HepG2 (cell line): Measurements from ENCODE around the gene FOLR1. TPM values are rescaled to one million over a fixed set of nuclear protein-coding genes. Genes with fewer than 3 reads are reported as not detected.

Experiments used
- ATAC-seq: fragments of 200-7000 bp; cut with Tn5 transposase; 3 replicates; pipeline ENCODE4 v1.9.1; 2020; ENCODE audit warnings: mild to moderate bottlenecking, moderate library complexity
- BruUV-seq: library from RNA; stranded (reverse); fragments of 400-500 nt; replicated peaks from 2 replicates; lab custom pipeline; 2021; lab: Mats Ljungman, UMichigan
- CTCF ChIA-PET: fragments of 300-600 bp; formaldehyde crosslinking; extraction: SDS; loops from one replicate; lab custom pipeline; 2021; ENCODE audit warnings: low total read pairs, inconsistent platforms, low intra/inter-chr PET ratio; lab: Yijun Ruan, JAX
- POLR2A ChIA-PET: fragments of 350-600 bp; sonication (Branson Sonifier 250); formaldehyde crosslinking; loops from one replicate; lab custom pipeline; 2020; ENCODE audit warnings: antibody characterized with exemption, inconsistent platforms; lab: Yijun Ruan, JAX
- DNase-seq: peaks from one replicate; pipeline ENCODE4 v3.0.0-alpha.2; 2015; ENCODE audit warnings: low spot score
- FAIRE-seq: peaks from 3 replicates; lab custom pipeline; 2011; peaks lifted over from hg19 to GRCh38; lab: Jason Lieb, UNC
- H2AFZ ChIP-seq: one replicate; pipeline ENCODE4 v1.6.1; 2011; ENCODE audit warnings: low read length, inconsistent platforms
- H3K27ac ChIP-seq: fragments of 300-600 bp; 3 replicates; pipeline ENCODE4 v1.8.0; 2011; ENCODE audit warnings: mixed run types, mild to moderate bottlenecking, mixed read lengths, low read length, inconsistent platforms; ENCODE audit not compliant: insufficient read depth; ENCODE audit errors: extremely low read length
- H3K27me3 ChIP-seq, 2 experiments: fragments of 200-600 bp in 1 of 2; 2 replicates in 1 of 2; 3 replicates in 1 of 2; pipeline versions ENCODE4 v1.6.0 to v1.8.0; 2011; ENCODE audit warnings: low read length in 2 of 2, mild to moderate bottlenecking in 2 of 2, moderate library complexity in 2 of 2, inconsistent platforms in 1 of 2; ENCODE audit not compliant: insufficient read depth in 2 of 2, control insufficient read depth in 1 of 2
- H3K36me3 ChIP-seq, 2 experiments: fragments of 200-600 bp in 1 of 2; replicated peaks in 1 of 2; 2 replicates in 1 of 2; 3 replicates in 1 of 2; pipeline versions ENCODE4 v1.5.1 to v1.8.0; 2011; ENCODE audit warnings: low read length in 2 of 2, inconsistent platforms in 1 of 2; ENCODE audit not compliant: insufficient read depth in 2 of 2, control insufficient read depth in 1 of 2
- H3K4me1 ChIP-seq: 2 replicates; pipeline ENCODE4 v1.5.1; 2012; ENCODE audit warnings: low read length, inconsistent platforms; ENCODE audit not compliant: insufficient read depth
- H3K4me2 ChIP-seq: 2 replicates; pipeline ENCODE4 v1.6.0; 2011; ENCODE audit warnings: low read depth, low read length, inconsistent platforms
- H3K4me3 ChIP-seq, 3 experiments: fragments of 200-600 bp in 1 of 3; sonication (generic), shearing (Covaris generic) in 1 of 3; replicated peaks in 1 of 3; 2 replicates each; pipeline ENCODE4 v1.5.1; 2011 to 2016; ENCODE audit warnings: low read length in 3 of 3, inconsistent platforms in 2 of 3, low read depth in 2 of 3, mild to moderate bottlenecking in 2 of 3, control low read depth in 1 of 3, mixed read lengths in 1 of 3; ENCODE audit not compliant: insufficient read depth in 1 of 3
- H3K79me2 ChIP-seq: one replicate; pipeline ENCODE4 v1.6.1; 2011; ENCODE audit warnings: low read length, inconsistent platforms; ENCODE audit not compliant: insufficient read depth
- H3K9ac ChIP-seq: 2 replicates; pipeline ENCODE4 v1.6.0; 2011; ENCODE audit warnings: mild to moderate bottlenecking, low read depth, low read length, inconsistent platforms; ENCODE audit not compliant: insufficient read depth
- H3K9me3 ChIP-seq: 2 replicates; pipeline ENCODE4 v1.5.1; 2012; ENCODE audit warnings: mild to moderate bottlenecking, low read length
- H4K20me1 ChIP-seq: 2 replicates; pipeline ENCODE4 v1.6.0; 2011; ENCODE audit warnings: inconsistent platforms, mild to moderate bottlenecking, low read length, moderate library complexity; ENCODE audit not compliant: insufficient read depth
- BRF2 ChIP-seq: sonication (generic); formaldehyde crosslinking; IDR thresholded peaks from 2 replicates; pipeline ENCODE4 v1.8.1; 2022; ENCODE audit warnings: mild to moderate bottlenecking, missing genetic modification reagents
- CBX5 ChIP-seq: sonication (generic); formaldehyde crosslinking; IDR thresholded peaks from 2 replicates; pipeline ENCODE4 v1.4.0; 2020; ENCODE audit warnings: missing genetic modification reagents, borderline replicate concordance
- ZBTB1 ChIP-seq: sonication (generic); formaldehyde crosslinking; IDR thresholded peaks from 2 replicates; pipeline ENCODE4 v1.4.0; 2020; ENCODE audit warnings: missing genetic modification reagents, borderline replicate concordance
- ZNF207 ChIP-seq: fragments of 450-650 bp; IDR thresholded peaks from 2 replicates; pipeline ENCODE4 v1.6.1; 2016; ENCODE audit warnings: antibody characterized with exemption, borderline replicate concordance
- ZNF362 ChIP-seq: sonication (generic); formaldehyde crosslinking; IDR thresholded peaks from 2 replicates; pipeline ENCODE4 v1.4.0; 2020; ENCODE audit warnings: missing genetic modification reagents, mild to moderate bottlenecking, borderline replicate concordance
- WGBS: methylation state at CpG from one replicate; pipeline ENCODE4 v1.1.6; 2017; ENCODE audit warnings: low lambda C conversion rate; 5-methylcytosine and 5-hydroxymethylcytosine counted together
- in situ Hi-C: cut with HindIII; loops from 2 replicates; pipeline ENCODE4 v1.10.0; 2017; ENCODE audit warnings: low pct_unique_long_range_greater_than_20kb; ENCODE audit not compliant: extremely low pct_ligation_motif_present
- intact Hi-C: fragments of 100-400 bp; cut with micrococcal nuclease; formaldehyde crosslinking; loops from one replicate; pipeline ENCODE4 v1.10.0; 2022; ENCODE audit not compliant: unreplicated experiment
- polyA plus RNA-seq, 8 experiments: library from polyadenylated mRNA; depleted of rRNA in 3 of 8; stranded (reverse) in 7 of 8; unstranded in 1 of 8; fragments of >200 nt; fragmentation: Illumina TruSeq in 4 of 8; extraction: Trizol in 4 of 8; gene quantifications; 2 replicates each; pipeline versions ENCODE4 v1.2.1 to v1.2.3, GENCODE V29; 2011 to 2016; ENCODE audit warnings: low read depth in 4 of 8, missing spikeins in 1 of 8, mixed read lengths in 1 of 8; ENCODE audit not compliant: insufficient read depth in 1 of 8
- total RNA-seq, 5 experiments: library from RNA; depleted of rRNA; stranded (reverse); fragments of >200 nt; fragmentation: Illumina TruSeq; extraction: Trizol; gene quantifications; 2 replicates each; pipeline ENCODE4 v1.2.3, GENCODE V29; 2016; ENCODE audit warnings: low read depth in 1 of 5
- TF ChIP-seq, protein P1 (sequence below): sonication (generic); formaldehyde crosslinking; IDR thresholded peaks from 2 replicates; pipeline ENCODE4 v1.4.0; 2020; ENCODE audit warnings: missing genetic modification reagents, borderline replicate concordance
- TF ChIP-seq, protein P2 (sequence below): sonication (generic); formaldehyde crosslinking; IDR thresholded peaks from 2 replicates; pipeline ENCODE4 v1.9.0; 2021; ENCODE audit warnings: missing genetic modification reagents, borderline replicate concordance
- TF ChIP-seq, protein P3 (sequence below): sonication (generic); formaldehyde crosslinking; IDR thresholded peaks from 2 replicates; pipeline ENCODE4 v1.5.0; 2020; ENCODE audit warnings: missing genetic modification reagents

Gene FOLR1
- total and polyA plus RNA-seq, 2 of the 13 experiments (the other 11 are each of a cell fraction or from before 2014, with no cell fraction given) = 0.20 TPM; not detected in 1

- TF ChIP-seq ZNF362 (CRISPR knock-in tag) (no peak), CBX5 (CRISPR knock-in tag) (no peak)
- TF ChIP-seq, protein P1, sequence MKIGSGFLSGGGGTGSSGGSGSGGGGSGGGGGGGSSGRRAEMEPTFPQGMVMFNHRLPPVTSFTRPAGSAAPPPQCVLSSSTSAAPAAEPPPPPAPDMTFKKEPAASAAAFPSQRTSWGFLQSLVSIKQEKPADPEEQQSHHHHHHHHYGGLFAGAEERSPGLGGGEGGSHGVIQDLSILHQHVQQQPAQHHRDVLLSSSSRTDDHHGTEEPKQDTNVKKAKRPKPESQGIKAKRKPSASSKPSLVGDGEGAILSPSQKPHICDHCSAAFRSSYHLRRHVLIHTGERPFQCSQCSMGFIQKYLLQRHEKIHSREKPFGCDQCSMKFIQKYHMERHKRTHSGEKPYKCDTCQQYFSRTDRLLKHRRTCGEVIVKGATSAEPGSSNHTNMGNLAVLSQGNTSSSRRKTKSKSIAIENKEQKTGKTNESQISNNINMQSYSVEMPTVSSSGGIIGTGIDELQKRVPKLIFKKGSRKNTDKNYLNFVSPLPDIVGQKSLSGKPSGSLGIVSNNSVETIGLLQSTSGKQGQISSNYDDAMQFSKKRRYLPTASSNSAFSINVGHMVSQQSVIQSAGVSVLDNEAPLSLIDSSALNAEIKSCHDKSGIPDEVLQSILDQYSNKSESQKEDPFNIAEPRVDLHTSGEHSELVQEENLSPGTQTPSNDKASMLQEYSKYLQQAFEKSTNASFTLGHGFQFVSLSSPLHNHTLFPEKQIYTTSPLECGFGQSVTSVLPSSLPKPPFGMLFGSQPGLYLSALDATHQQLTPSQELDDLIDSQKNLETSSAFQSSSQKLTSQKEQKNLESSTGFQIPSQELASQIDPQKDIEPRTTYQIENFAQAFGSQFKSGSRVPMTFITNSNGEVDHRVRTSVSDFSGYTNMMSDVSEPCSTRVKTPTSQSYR (CRISPR knock-in tag) = peak; percentile 76
- TF ChIP-seq, all 625 proteins: peak for 34
Observed at GRCh38 chr11:72223615-72224563, 31.9 kb downstream of the FOLR1 start (continued).

DNA sequence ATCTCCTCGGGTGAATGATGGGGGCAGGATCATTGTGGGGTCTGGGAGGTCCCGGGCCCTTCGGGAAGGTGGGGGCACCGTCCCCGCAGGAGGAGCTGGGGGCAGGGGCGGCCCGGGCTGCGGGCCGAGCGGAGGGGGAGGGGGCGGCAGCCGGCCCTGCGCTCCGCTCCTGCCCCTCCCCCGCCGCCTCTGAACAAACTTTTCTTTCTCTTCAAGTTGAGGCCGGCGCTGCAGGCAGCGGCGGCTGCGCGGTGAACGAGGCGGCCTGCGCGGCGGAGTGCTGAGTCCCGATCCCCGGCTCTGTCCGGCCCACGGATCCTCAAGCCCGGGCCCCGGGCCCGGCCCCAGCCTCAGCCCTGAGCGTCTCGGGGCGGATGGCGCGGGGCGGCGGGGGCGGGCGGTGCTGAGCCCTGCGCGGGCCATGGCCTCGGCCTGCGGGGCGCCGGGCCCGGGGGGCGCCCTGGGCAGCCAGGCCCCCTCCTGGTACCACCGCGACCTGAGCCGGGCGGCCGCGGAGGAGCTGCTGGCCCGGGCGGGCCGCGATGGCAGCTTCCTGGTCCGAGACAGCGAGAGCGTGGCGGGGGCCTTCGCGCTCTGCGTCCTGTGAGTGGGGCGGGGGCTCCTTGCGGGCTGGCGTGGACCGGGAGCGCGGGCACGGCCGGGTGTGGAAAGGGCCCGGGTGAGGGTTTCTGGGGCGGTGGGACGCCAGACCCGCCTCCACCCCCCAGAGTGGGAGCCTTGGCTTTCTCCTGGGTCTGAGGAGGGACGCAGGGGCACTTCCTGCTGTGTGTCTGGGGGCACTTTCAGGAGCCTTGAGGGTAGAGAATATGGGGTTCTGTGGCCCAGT, 32.8 kb downstream of the FOLR1 start, which contains the start of gene INPPL1:
TSS of gene INPPL1 (plus strand) at position 204 of the 847 bp plus-strand sequence. CDS start at position 422, 218 bp downstream.
- H3K9me3 ChIP-seq = no peaks in the 10 kb centered on the region
- ChIA-PET CTCF (no interaction called here), POLR2A (interaction anchor here (0.6 kb wide), 1 partner anchor 20 kb away, joined by 3 read pairs; no protein-coding TSS in a partner anchor)
- in situ Hi-C loops = no loop called here
- peak within 1 kb of the TSS; percentile 60 for H3K27ac ChIP-seq
- no TSS peak for BruUV-seq
- peaks cover 7% of the 10 kb centered on the region for H3K79me2 ChIP-seq
- peak; percentile 2 for ATAC-seq
- H3K27me3 ChIP-seq = peaks cover 0 to 9% of the 10 kb centered on the region in 2 experiments; a peak in 1 of 5 replicates
- peaks cover 35% of the 10 kb centered on the region for H3K4me1 ChIP-seq
- intact Hi-C loops = loop anchor here (2.0 kb wide), 1 partner anchor 14 kb away; no protein-coding TSS in a partner anchor
- no peak within 1 kb of the TSS for H2AFZ ChIP-seq
- H3K36me3 ChIP-seq = peaks cover 4 to 11% of the 10 kb centered on the region in 2 experiments; a peak in 4 of 5 replicates
- H3K9ac ChIP-seq = peak within 1 kb of the TSS; percentile 82
- no peak for DNase-seq
- no peak for FAIRE-seq
- H4K20me1 ChIP-seq = no peaks in the 10 kb centered on the region
- peak within 1 kb of the TSS; percentile 93 for H3K4me2 ChIP-seq
- 1% methylated on average over 14 of the region's 81 CpGs for WGBS
- H3K4me3 ChIP-seq = peak within 1 kb of the TSS; percentile 83 to 90 (median 85)
- TF ChIP-seq, protein P2, sequence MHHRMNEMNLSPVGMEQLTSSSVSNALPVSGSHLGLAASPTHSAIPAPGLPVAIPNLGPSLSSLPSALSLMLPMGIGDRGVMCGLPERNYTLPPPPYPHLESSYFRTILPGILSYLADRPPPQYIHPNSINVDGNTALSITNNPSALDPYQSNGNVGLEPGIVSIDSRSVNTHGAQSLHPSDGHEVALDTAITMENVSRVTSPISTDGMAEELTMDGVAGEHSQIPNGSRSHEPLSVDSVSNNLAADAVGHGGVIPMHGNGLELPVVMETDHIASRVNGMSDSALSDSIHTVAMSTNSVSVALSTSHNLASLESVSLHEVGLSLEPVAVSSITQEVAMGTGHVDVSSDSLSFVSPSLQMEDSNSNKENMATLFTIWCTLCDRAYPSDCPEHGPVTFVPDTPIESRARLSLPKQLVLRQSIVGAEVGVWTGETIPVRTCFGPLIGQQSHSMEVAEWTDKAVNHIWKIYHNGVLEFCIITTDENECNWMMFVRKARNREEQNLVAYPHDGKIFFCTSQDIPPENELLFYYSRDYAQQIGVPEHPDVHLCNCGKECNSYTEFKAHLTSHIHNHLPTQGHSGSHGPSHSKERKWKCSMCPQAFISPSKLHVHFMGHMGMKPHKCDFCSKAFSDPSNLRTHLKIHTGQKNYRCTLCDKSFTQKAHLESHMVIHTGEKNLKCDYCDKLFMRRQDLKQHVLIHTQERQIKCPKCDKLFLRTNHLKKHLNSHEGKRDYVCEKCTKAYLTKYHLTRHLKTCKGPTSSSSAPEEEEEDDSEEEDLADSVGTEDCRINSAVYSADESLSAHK = no peak
- no peak for TF ChIP-seq ZNF207
- TF ChIP-seq, protein P3, sequence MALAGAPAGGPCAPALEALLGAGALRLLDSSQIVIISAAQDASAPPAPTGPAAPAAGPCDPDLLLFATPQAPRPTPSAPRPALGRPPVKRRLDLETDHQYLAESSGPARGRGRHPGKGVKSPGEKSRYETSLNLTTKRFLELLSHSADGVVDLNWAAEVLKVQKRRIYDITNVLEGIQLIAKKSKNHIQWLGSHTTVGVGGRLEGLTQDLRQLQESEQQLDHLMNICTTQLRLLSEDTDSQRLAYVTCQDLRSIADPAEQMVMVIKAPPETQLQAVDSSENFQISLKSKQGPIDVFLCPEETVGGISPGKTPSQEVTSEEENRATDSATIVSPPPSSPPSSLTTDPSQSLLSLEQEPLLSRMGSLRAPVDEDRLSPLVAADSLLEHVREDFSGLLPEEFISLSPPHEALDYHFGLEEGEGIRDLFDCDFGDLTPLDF (CRISPR knock-in tag) = no peak
- no peak for TF ChIP-seq BRF2
- TF ChIP-seq ZBTB1 (CRISPR knock-in tag) = no peak
